Peyer's patch (tissue), 4 donors: ENCODE data around the gene ATN1. TPM values are rescaled to one million over a fixed set of nuclear protein-coding genes. Genes with fewer than 3 reads are reported as not detected.
A peak's percentile ranks its signal among the peaks of the same experiment; 100 is the strongest.

Experiments used
- DNase-seq, 3 donors: peaks; one replicate each; pipeline ENCODE4 v3.0.0-alpha.2; 2017 to 2019
- H3K27ac ChIP-seq, 4 donors: fragments of 200-600 bp; sonication (generic); one replicate each; pipeline ENCODE4 v1.5.1; 2016 to 2019
- H3K27me3 ChIP-seq, 2 donors: fragments of 200-600 bp; sonication (generic); one replicate each; pipeline ENCODE4 v1.5.1; 2019
- H3K36me3 ChIP-seq, 3 donors: fragments of 200-600 bp; sonication (generic); one replicate each; pipeline ENCODE4 v1.5.1; 2016 to 2019
- H3K4me1 ChIP-seq, 4 donors: fragments of 200-600 bp; sonication (generic); one replicate each; pipeline ENCODE4 v1.5.1; 2016 to 2019
- H3K4me3 ChIP-seq, 4 donors: fragments of 200-600 bp; sonication (generic); 1 replicate in 3 of 4; 2 replicates in 1 of 4; pipeline ENCODE4 v1.5.1; 2016 to 2019; ENCODE audit warnings: mild to moderate bottlenecking in 1 of 4
- H3K9me3 ChIP-seq, 4 donors: fragments of 200-600 bp; sonication (generic); one replicate each; pipeline ENCODE4 v1.5.1; 2016 to 2019; ENCODE audit warnings: mild to moderate bottlenecking in 1 of 4
- POLR2A ChIP-seq, 2 donors: fragments of 450-650 bp; IDR thresholded peaks; one replicate each; pipeline ENCODE4 v1.5.1; 2017; ENCODE audit warnings: antibody characterized with exemption in 2 of 2, mild to moderate bottlenecking in 2 of 2, moderate library complexity in 2 of 2
- total RNA-seq, 4 donors: library from RNA; depleted of rRNA; stranded (reverse); fragments of >200 nt; gene quantifications; one replicate each; pipeline ENCODE4 v1.1.0, GENCODE V29; 2016
- TF ChIP-seq, protein P1 (sequence below), 6 experiments: fragments of 450-650 bp in 4 of 6; fragments of 200-600 bp in 2 of 6; sonication (generic) in 1 of 6; IDR thresholded peaks; one replicate each; pipeline ENCODE4 v1.5.1; 2017 to 2019; ENCODE audit warnings: antibody characterized with exemption in 6 of 6, mild to moderate bottlenecking in 3 of 6, moderate library complexity in 1 of 6

ATN1 gene
- total RNA-seq, 4 donors from 2014 or later: 77.6 to 337 (median 125) TPM

DNA sequence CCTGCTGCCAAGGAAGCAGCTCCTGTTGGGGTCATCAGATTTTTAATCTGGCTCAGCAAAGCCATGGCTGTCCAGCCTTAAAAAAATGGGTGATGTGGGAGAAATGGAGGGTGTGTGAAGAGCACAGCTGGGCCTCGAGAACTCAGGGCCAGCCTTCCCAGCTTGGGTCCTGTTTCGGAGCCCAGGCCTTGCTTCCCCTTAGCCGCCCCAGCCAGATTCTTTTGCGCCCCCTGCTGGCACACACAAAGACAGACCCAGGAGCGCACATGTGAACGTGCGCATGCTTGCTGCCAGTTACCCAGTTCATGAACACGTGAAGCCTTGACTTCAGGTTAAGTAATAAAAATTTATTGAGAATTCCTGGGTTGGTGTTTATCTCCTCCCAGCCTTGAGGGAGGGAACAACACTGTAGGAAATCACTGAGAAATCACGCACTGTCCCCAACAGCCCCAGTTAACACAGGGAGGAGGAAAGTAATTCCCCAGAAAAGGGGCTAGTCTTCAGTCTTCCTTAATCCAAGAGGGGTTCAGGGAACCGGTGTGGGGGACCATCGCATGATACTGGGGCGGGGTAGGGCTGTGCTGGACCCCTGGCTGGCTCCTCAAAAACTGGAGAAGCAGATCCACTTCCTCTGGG lies 37.4 kb downstream of the ATN1 start:
- Histone ChIP-seq H3K36me3 (peaks cover 0 to 40% (median 0%) of the 10 kb centered on the region in 3 donors), H3K4me1 (peaks cover 9 to 69% (median 35%) of the 10 kb centered on the region in 4 donors), H3K9me3 (no peaks in the 10 kb centered on the region), H3K27ac (peak overlapping the region; percentile 67 to 100 (median 95)), H3K4me3 (peak overlapping the region in 2 of 4 donors; percentile 62 to 83), H3K27me3 (no peaks in the 10 kb centered on the region)
- peak; percentile 82 to 95 (median 92) for DNase-seq
- TF ChIP-seq, protein P1, sequence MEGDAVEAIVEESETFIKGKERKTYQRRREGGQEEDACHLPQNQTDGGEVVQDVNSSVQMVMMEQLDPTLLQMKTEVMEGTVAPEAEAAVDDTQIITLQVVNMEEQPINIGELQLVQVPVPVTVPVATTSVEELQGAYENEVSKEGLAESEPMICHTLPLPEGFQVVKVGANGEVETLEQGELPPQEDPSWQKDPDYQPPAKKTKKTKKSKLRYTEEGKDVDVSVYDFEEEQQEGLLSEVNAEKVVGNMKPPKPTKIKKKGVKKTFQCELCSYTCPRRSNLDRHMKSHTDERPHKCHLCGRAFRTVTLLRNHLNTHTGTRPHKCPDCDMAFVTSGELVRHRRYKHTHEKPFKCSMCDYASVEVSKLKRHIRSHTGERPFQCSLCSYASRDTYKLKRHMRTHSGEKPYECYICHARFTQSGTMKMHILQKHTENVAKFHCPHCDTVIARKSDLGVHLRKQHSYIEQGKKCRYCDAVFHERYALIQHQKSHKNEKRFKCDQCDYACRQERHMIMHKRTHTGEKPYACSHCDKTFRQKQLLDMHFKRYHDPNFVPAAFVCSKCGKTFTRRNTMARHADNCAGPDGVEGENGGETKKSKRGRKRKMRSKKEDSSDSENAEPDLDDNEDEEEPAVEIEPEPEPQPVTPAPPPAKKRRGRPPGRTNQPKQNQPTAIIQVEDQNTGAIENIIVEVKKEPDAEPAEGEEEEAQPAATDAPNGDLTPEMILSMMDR (IDR thresholded peaks at IDR 0.05): peak; percentile 92 to 98 (median 96)
- TF ChIP-seq POLR2A (IDR thresholded peaks at IDR 0.05): peak; percentile 41 to 76

DNA sequence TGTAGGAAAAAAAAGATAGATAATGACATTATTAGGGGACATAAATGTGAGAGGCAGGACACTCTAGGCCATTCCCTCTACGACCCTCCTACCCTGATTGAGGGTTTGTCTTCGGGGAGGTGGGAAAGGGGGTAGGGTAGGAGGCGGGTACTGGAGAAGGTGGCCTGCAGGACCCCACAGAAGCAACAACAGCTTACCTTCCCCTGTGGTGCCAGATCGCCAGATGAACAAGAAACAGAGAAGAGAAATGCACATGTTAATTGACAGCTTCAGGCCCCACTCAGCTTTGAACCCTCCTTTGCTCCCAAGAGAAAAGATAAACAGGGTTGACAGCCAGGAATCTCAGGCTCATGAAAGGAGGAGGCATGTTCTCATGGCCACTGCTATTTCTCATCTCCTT lies 38.0 kb downstream of the ATN1 start:
- TF ChIP-seq, protein P1 (IDR thresholded peaks at IDR 0.05): no peak
- TF ChIP-seq POLR2A (IDR thresholded peaks at IDR 0.05): peak in 1 of 2 donors; percentile 3
- Histone ChIP-seq H3K4me1 (peaks cover 6 to 64% (median 29%) of the 10 kb centered on the region in 4 donors), H3K9me3 (no peaks in the 10 kb centered on the region), H3K27ac (peak overlapping the region; percentile 61 to 100 (median 82)), H3K4me3 (no peak overlapping the region), H3K36me3 (peaks cover 0 to 40% (median 0%) of the 10 kb centered on the region in 3 donors), H3K27me3 (no peaks in the 10 kb centered on the region)
- DNase-seq: peak in 1 of 3 donors; percentile 34

DNA sequence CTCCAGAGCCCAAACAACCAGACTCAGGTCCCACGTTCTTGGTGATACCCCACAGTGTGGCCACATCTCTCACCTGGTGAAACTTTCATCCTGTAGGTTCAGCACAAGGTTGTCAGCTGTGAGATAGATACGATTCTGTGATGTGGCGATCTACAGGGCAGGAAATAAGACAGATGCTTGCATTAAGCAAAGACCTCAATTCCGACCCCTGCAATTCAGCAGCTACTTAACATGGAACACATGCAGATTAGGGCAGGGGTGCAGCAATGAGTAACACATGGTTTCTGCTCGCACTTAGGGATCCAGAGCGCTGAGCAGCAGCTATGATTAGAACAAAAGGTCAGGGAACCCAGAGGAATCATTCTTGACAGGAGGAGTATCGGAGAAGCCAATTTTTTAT lies 38.6 kb downstream of the ATN1 start:
- H3K4me3 ChIP-seq: no peak overlapping the region
- H3K27me3 ChIP-seq: no peaks in the 10 kb centered on the region
- no peaks in the 10 kb centered on the region for H3K9me3 ChIP-seq
- H3K27ac ChIP-seq: peak overlapping the region in 3 of 4 donors; percentile 61 to 100 (median 97)
- peaks cover 0 to 40% (median 0%) of the 10 kb centered on the region in 3 donors for H3K36me3 ChIP-seq
- H3K4me1 ChIP-seq: peaks cover 1 to 58% (median 25%) of the 10 kb centered on the region in 4 donors
- peak in 1 of 3 donors; percentile 33 for DNase-seq
- TF ChIP-seq POLR2A (IDR thresholded peaks at IDR 0.05): no peak
- TF ChIP-seq, protein P1 (IDR thresholded peaks at IDR 0.05): no peak

DNA sequence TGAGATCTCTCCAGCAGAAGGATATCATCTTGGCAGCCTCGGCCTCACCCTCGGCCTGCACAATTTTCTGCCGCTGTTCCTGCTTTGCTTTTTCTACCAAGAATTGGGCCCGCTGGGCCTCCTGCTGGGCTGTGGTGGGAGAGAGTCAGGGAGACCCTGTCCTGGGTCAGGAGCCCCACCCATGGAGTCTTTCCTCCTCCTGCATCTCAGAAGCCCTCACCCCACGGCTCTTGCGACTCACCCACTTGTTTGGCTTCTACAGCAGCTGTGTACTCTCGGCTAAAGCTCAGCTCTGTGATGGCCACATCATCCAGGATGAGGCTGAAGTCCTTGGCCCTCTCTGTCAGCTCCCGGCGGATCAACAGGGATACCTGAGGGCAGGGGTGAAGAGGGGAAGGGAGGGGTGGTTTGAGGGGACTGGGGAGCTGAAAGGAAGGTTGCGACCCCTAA lies 39.9 kb downstream of the ATN1 start:
- peak in 1 of 2 donors; percentile 27 for TF ChIP-seq POLR2A (IDR thresholded peaks at IDR 0.05)
- TF ChIP-seq, protein P1 (IDR thresholded peaks at IDR 0.05): no peak
- H3K4me1 ChIP-seq: peaks cover 5 to 54% (median 18%) of the 10 kb centered on the region in 4 donors
- H3K27ac ChIP-seq: peak overlapping the region in 3 of 4 donors; percentile 30 to 100 (median 93)
- H3K4me3 ChIP-seq: no peak overlapping the region
- H3K9me3 ChIP-seq: no peaks in the 10 kb centered on the region
- DNase-seq: peak in 2 of 3 donors; percentile 49 to 58
- peaks cover 0 to 40% (median 0%) of the 10 kb centered on the region in 3 donors for H3K36me3 ChIP-seq
- no peaks in the 10 kb centered on the region for H3K27me3 ChIP-seq

DNA sequence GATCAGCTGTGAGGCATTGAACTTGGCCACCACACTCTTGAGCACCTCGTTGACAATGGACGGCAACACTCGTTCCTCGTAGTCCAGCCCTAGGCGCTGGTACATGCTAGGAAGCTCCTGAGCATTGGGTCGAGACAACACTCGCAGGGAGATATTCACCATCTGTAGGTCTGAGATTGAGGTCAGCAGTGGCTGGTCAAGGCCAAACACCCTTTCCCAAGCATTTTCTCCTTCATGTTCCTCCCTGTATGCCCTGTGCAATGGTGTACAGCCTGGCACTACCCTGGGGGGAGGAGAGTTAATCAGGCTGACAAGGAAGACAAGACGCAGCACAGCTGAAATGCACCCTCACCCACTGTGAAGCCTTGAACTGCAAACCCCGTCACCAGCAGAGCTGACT lies 40.7 kb downstream of the ATN1 start:
- Histone ChIP-seq H3K27me3 (no peaks in the 10 kb centered on the region), H3K4me1 (peaks cover 5 to 54% (median 18%) of the 10 kb centered on the region in 4 donors), H3K4me3 (peak overlapping the region in 1 of 4 donors; percentile 82), H3K27ac (peak overlapping the region in 3 of 4 donors; percentile 30 to 100 (median 93)), H3K9me3 (no peaks in the 10 kb centered on the region), H3K36me3 (peaks cover 0 to 40% (median 0%) of the 10 kb centered on the region in 3 donors)
- TF ChIP-seq, protein P1 (IDR thresholded peaks at IDR 0.05): no peak
- TF ChIP-seq POLR2A (IDR thresholded peaks at IDR 0.05): no peak
- DNase-seq: no peak
